Fibroblast of pulmonary artery (primary cell): ENCODE results near the gene FOSL1.

ENCODE experiments used
- DNase-seq: peaks from one replicate; pipeline ENCODE4 v3.0.0-alpha.2; 2010; ENCODE audit warnings: low read depth
- H3K4me3 ChIP-seq: replicated peaks from 2 replicates; pipeline ENCODE4 v1.5.1; 2011; ENCODE audit warnings: low read depth, mild to moderate bottlenecking, control low read depth, low read length, moderate library complexity
- CTCF ChIP-seq: IDR thresholded peaks from 2 replicates; pipeline ENCODE4 v1.5.1; 2011; ENCODE audit warnings: mild to moderate bottlenecking, control low read depth, low read length, inconsistent platforms; ENCODE audit errors: missing control alignments

The FOSL1 gene

GRCh38 chr11:65864706-65865471 lies 35.3 kb downstream of the FOSL1 start:
- DNase-seq = no peak
- TF ChIP-seq CTCF = no peak
- no peak overlapping the region for H3K4me3 ChIP-seq

GRCh38 chr11:65863889-65864705 lies 36.1 kb downstream of the FOSL1 start:
- DNase-seq = no peak
- no peak overlapping the region for H3K4me3 ChIP-seq
- TF ChIP-seq CTCF = no peak

- no peak for TF ChIP-seq CTCF
- H3K4me3 ChIP-seq = no peak overlapping the region
- no peak for DNase-seq
These were observed 37.0 kb downstream of the FOSL1 start for GRCh38 chr11:65862941-65863888.

- no peak for DNase-seq
- no peak for TF ChIP-seq CTCF
- peak overlapping the region; percentile 96 for H3K4me3 ChIP-seq
These were observed 37.9 kb downstream of the FOSL1 start for GRCh38 chr11:65862191-65862735.

- TF ChIP-seq CTCF = no peak
- peak overlapping the region; percentile 96 for H3K4me3 ChIP-seq
- DNase-seq = no peak
These were observed 38.5 kb downstream of the FOSL1 start for GRCh38 chr11:65861533-65862183.

GRCh38 chr11:65861165-65861505 lies 39.1 kb downstream of the FOSL1 start:
- DNase-seq = no peak
- peak overlapping the region; percentile 96 for H3K4me3 ChIP-seq
- TF ChIP-seq CTCF = no peak
